CD4-positive, alpha-beta memory T cell (primary cell): Measurements from ENCODE around the gene SETD3. TPM values are rescaled to one million over a fixed set of nuclear protein-coding genes. Genes with fewer than 3 reads are reported as not detected.
A peak's percentile ranks its signal among the peaks of the same experiment; 100 is the strongest.

Source experiments
- CTCF ChIA-PET: fragments of 350-600 bp; sonication (Branson Sonifier 250); formaldehyde crosslinking; loops from one replicate; lab custom pipeline; 2021; ENCODE audit warnings: inconsistent platforms; ENCODE audit not compliant: partially characterized antibody; lab: Charles Lee
- POLR2A ChIA-PET: fragments of 350-600 bp; sonication (Branson Sonifier 250); formaldehyde crosslinking; loops from one replicate; lab custom pipeline; 2021; ENCODE audit not compliant: partially characterized antibody; lab: Charles Lee
- DNase-seq, 5 donors: peaks; one replicate each; pipeline versions ENCODE4 v3.0.0 to v3.0.0-alpha.2; 2020 to 2022; ENCODE audit warnings: mixed read lengths in 1 of 5
- H3K27ac ChIP-seq: one replicate; pipeline ENCODE4 v1.7.0; 2013; ENCODE audit warnings: low read depth, low read length
- H3K27me3 ChIP-seq: 2 replicates; pipeline ENCODE4 v1.7.0; 2013; ENCODE audit warnings: mild to moderate bottlenecking, low read length, moderate library complexity; ENCODE audit not compliant: insufficient read depth
- H3K36me3 ChIP-seq: 2 replicates; pipeline ENCODE4 v1.7.0; 2013; ENCODE audit warnings: mild to moderate bottlenecking, low read length, moderate library complexity; ENCODE audit not compliant: insufficient read depth
- H3K4me1 ChIP-seq: 2 replicates; pipeline ENCODE4 v1.7.0; 2013; ENCODE audit warnings: mild to moderate bottlenecking, low read length, moderate library complexity; ENCODE audit not compliant: insufficient read depth
- H3K4me3 ChIP-seq, 2 donors: one replicate each; pipeline ENCODE4 v1.7.0; 2013; ENCODE audit warnings: low read length in 2 of 2, mild to moderate bottlenecking in 1 of 2
- H3K9me3 ChIP-seq, 2 donors: one replicate each; pipeline ENCODE4 v1.7.0; 2013; ENCODE audit warnings: low read length in 2 of 2, control low read depth in 1 of 2; ENCODE audit not compliant: control insufficient read depth in 1 of 2
- H3K27ac Mint-ChIP-seq, 7 donors: one replicate each; pipeline ENCODE4 v1.8.0; 2020 to 2021; ENCODE audit warnings: mixed read lengths in 7 of 7, mild to moderate bottlenecking in 6 of 7, inconsistent platforms in 3 of 7, moderate library complexity in 3 of 7
- H3K27me3 Mint-ChIP-seq, 2 donors: one replicate each; pipeline ENCODE4 v1.8.0; 2020 to 2021; ENCODE audit warnings: mixed read lengths in 2 of 2
- H3K36me3 Mint-ChIP-seq, 2 donors: one replicate each; pipeline ENCODE4 v1.8.0; 2020 to 2021; ENCODE audit warnings: mixed read lengths in 2 of 2, inconsistent platforms in 1 of 2, mild to moderate bottlenecking in 1 of 2
- H3K4me1 Mint-ChIP-seq, 4 donors: one replicate each; pipeline ENCODE4 v1.8.0; 2020 to 2021; ENCODE audit warnings: mixed read lengths in 4 of 4, mild to moderate bottlenecking in 1 of 4
- H3K4me3 Mint-ChIP-seq, 8 donors: one replicate each; pipeline ENCODE4 v1.8.0; 2020 to 2021; ENCODE audit warnings: mixed read lengths in 8 of 8, mild to moderate bottlenecking in 7 of 8, moderate library complexity in 6 of 8, inconsistent platforms in 3 of 8
- H3K9me3 Mint-ChIP-seq, 8 donors: one replicate each; pipeline ENCODE4 v1.8.0; 2020 to 2021; ENCODE audit warnings: mixed read lengths in 8 of 8, mild to moderate bottlenecking in 5 of 8, inconsistent platforms in 3 of 8, moderate library complexity in 1 of 8
- intact Hi-C: fragments of 100-400 bp; cut with micrococcal nuclease; formaldehyde crosslinking; loops from one replicate; pipeline ENCODE4 v1.15.1; 2023
- polyA plus RNA-seq, 2 donors: library from polyadenylated mRNA; unstranded; fragments of 300-500 nt; fragmentation: Illumina TruSeq; gene quantifications; one replicate each; pipeline ENCODE4 v1.2.3, GENCODE V29; 2021
- total RNA-seq, 2 experiments: library from RNA; stranded (reverse); gene quantifications; one replicate each; pipeline ENCODE4 v1.2.3, GENCODE V29; 2021

SETD3 gene
- total and polyA plus RNA-seq, 4 experiments from 2014 or later, result 37.4 to 66.9 (median 55.8) TPM

DNA sequence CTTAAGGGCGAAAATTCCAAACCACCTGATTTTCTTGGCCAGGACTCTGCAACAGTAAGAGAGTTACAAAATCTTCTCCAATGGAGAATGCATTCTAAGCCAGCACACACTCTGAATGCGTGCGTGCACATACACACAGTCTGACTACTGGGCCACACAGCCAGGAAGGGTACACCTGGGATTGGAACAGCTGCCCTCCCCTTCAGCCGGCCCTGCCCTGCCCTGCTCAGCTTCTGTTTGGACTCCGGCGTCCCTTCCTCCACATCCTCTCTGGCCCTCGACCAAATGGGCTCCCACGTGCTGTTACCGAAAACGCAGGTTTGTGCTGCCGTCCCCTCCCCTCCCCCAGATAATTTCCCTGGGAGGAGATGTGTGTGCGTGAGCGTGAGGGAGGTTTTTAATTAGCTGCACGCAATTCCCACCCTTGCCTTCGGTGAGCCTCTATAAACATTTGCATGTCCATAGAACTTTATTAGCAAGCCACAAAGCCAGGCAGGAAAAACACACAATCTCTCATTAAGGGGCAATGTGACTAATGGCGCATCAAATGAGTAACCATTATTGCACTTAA, 43.5 kb upstream of the SETD3 start:
- no peak for DNase-seq
- H3K36me3 ChIP-seq, result no peaks in the 10 kb centered on the region
- CTCF ChIA-PET, result interaction anchor here (1.1 to 2.2 kb wide), 4 partner anchors 10 to 361 kb away, joined by 3 to 10 read pairs (median 4); no protein-coding TSS in a partner anchor
- Mint-ChIP-seq H3K4me1 (peaks cover 5 to 22% (median 12%) of the 10 kb centered on the region in 4 donors), H3K4me3 (no peak overlapping the region), H3K27me3 (no peaks in the 10 kb centered on the region), H3K9me3 (no peaks in the 10 kb centered on the region), H3K36me3 (peaks cover 0 to 1% of the 10 kb centered on the region in 2 donors), H3K27ac (no peak overlapping the region)
- H3K9me3 ChIP-seq, result no peaks in the 10 kb centered on the region
- intact Hi-C loops, result no loop called here
- peaks cover 20% of the 10 kb centered on the region for H3K4me1 ChIP-seq
- no peak overlapping the region for H3K27ac ChIP-seq
- POLR2A ChIA-PET, result interaction anchor here (3.4 kb wide), 1 partner anchor 80 kb away, joined by 18 read pairs; the partner anchor contains the start of gene CCDC85C
- H3K27me3 ChIP-seq, result no peaks in the 10 kb centered on the region
- H3K4me3 ChIP-seq, result no peak overlapping the region

GRCh38 chr14:99523704-99524055, 43.0 kb upstream of the SETD3 start:
- Histone ChIP-seq H3K27me3 (no peaks in the 10 kb centered on the region), H3K36me3 (no peaks in the 10 kb centered on the region), H3K27ac (no peak overlapping the region), H3K4me3 (no peak overlapping the region), H3K9me3 (no peaks in the 10 kb centered on the region), H3K4me1 (peaks cover 20% of the 10 kb centered on the region)
- H3K27me3 Mint-ChIP-seq, result no peaks in the 10 kb centered on the region
- H3K27ac Mint-ChIP-seq, result no peak overlapping the region
- H3K36me3 Mint-ChIP-seq, result peaks cover 0 to 1% of the 10 kb centered on the region in 2 donors
- H3K4me3 Mint-ChIP-seq, result no peak overlapping the region
- POLR2A ChIA-PET, result no interaction called here
- DNase-seq, result no peak
- intact Hi-C loops, result no loop called here
- no peaks in the 10 kb centered on the region for H3K9me3 Mint-ChIP-seq
- H3K4me1 Mint-ChIP-seq, result peaks cover 5 to 22% (median 12%) of the 10 kb centered on the region in 4 donors
- CTCF ChIA-PET, result interaction anchor here (1.1 to 2.2 kb wide), 3 partner anchors 105 to 362 kb away, joined by 3 to 10 read pairs (median 4); no protein-coding TSS in a partner anchor

GRCh38 chr14:99522934-99523703, 42.5 kb upstream of the SETD3 start:
- Histone ChIP-seq H3K9me3 (no peaks in the 10 kb centered on the region), H3K4me1 (peaks cover 20% of the 10 kb centered on the region), H3K4me3 (no peak overlapping the region), H3K27me3 (no peaks in the 10 kb centered on the region), H3K36me3 (no peaks in the 10 kb centered on the region), H3K27ac (no peak overlapping the region)
- CTCF ChIA-PET, result interaction anchor here (1.5 to 2.2 kb wide), 2 partner anchors 106 to 362 kb away, joined by 3 to 10 read pairs; no protein-coding TSS in a partner anchor
- peak in 1 of 5 donors; percentile 13 for DNase-seq
- H3K4me3 Mint-ChIP-seq, result no peak overlapping the region
- peaks cover 0 to 1% of the 10 kb centered on the region in 2 donors for H3K36me3 Mint-ChIP-seq
- no peaks in the 10 kb centered on the region for H3K9me3 Mint-ChIP-seq
- POLR2A ChIA-PET, result no interaction called here
- peaks cover 5 to 22% (median 12%) of the 10 kb centered on the region in 4 donors for H3K4me1 Mint-ChIP-seq
- peak overlapping the region in 1 of 7 donors; percentile 41 for H3K27ac Mint-ChIP-seq
- no peaks in the 10 kb centered on the region for H3K27me3 Mint-ChIP-seq
- intact Hi-C loops, result no loop called here

DNA sequence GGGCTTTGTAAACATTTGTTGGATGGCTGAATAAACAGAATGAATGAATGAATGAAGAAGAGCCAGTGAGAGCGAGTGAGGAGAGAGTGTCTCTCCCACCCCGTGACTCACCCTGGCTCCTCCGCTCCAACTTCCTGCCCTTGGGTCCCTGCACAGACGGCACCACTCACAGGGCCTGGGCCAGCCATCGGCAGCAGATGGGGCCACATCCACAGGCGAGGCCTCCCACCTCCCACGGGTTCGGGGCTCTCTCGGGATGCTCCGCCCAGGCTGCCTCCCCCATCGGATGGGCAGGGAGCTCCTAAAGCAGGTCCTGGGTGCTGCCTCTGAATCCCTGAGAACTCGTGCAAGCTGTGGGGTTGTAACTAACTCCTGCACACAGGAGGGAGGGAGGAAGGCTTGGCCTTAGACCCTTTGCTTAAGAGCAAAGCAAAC, 41.8 kb upstream of the SETD3 start:
- Mint-ChIP-seq H3K9me3 (no peaks in the 10 kb centered on the region), H3K4me3 (no peak overlapping the region), H3K4me1 (peaks cover 5 to 22% (median 12%) of the 10 kb centered on the region in 4 donors), H3K27ac (no peak overlapping the region), H3K36me3 (peaks cover 0 to 1% of the 10 kb centered on the region in 2 donors), H3K27me3 (no peaks in the 10 kb centered on the region)
- CTCF ChIA-PET, result interaction anchor here (2.0 to 2.2 kb wide), 2 partner anchors 107 to 364 kb away, joined by 5 to 10 read pairs; no protein-coding TSS in a partner anchor
- H3K4me1 ChIP-seq, result peaks cover 20% of the 10 kb centered on the region
- DNase-seq, result no peak
- POLR2A ChIA-PET, result no interaction called here
- H3K27me3 ChIP-seq, result no peaks in the 10 kb centered on the region
- no peaks in the 10 kb centered on the region for H3K36me3 ChIP-seq
- H3K9me3 ChIP-seq, result no peaks in the 10 kb centered on the region
- H3K27ac ChIP-seq, result no peak overlapping the region
- intact Hi-C loops, result no loop called here
- no peak overlapping the region for H3K4me3 ChIP-seq

DNA sequence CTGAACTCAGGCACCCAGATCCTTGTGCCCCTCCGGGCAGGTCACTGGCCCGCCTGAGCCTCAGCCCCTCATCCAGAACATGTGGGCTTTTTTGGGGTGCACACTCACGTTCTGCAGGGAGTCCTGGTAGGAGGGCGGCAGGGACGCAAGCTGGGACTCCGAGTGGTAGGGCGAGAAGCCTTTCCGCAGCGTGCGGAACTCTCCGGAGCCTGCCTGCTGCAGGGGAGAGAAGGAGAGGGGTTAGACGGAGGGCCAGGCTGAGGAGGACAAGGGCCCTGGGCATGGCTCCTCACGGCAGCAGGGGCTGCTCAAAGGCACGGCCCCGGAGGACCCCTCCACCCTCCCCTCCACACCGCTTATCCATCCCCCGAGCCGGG, 41.4 kb upstream of the SETD3 start:
- POLR2A ChIA-PET, result no interaction called here
- intact Hi-C loops, result no loop called here
- Mint-ChIP-seq H3K27ac (no peak overlapping the region), H3K9me3 (no peaks in the 10 kb centered on the region), H3K27me3 (no peaks in the 10 kb centered on the region), H3K4me1 (peaks cover 5 to 19% (median 12%) of the 10 kb centered on the region in 4 donors), H3K36me3 (peaks cover 0 to 1% of the 10 kb centered on the region in 2 donors), H3K4me3 (no peak overlapping the region)
- no peak for DNase-seq
- no peak overlapping the region for H3K4me3 ChIP-seq
- H3K9me3 ChIP-seq, result no peaks in the 10 kb centered on the region
- peaks cover 20% of the 10 kb centered on the region for H3K4me1 ChIP-seq
- no peaks in the 10 kb centered on the region for H3K27me3 ChIP-seq
- CTCF ChIA-PET, result interaction anchor here (1.1 to 2.0 kb wide), 3 partner anchors 106 to 364 kb away, joined by 3 to 6 read pairs (median 5); no protein-coding TSS in a partner anchor
- no peaks in the 10 kb centered on the region for H3K36me3 ChIP-seq
- no peak overlapping the region for H3K27ac ChIP-seq

DNA sequence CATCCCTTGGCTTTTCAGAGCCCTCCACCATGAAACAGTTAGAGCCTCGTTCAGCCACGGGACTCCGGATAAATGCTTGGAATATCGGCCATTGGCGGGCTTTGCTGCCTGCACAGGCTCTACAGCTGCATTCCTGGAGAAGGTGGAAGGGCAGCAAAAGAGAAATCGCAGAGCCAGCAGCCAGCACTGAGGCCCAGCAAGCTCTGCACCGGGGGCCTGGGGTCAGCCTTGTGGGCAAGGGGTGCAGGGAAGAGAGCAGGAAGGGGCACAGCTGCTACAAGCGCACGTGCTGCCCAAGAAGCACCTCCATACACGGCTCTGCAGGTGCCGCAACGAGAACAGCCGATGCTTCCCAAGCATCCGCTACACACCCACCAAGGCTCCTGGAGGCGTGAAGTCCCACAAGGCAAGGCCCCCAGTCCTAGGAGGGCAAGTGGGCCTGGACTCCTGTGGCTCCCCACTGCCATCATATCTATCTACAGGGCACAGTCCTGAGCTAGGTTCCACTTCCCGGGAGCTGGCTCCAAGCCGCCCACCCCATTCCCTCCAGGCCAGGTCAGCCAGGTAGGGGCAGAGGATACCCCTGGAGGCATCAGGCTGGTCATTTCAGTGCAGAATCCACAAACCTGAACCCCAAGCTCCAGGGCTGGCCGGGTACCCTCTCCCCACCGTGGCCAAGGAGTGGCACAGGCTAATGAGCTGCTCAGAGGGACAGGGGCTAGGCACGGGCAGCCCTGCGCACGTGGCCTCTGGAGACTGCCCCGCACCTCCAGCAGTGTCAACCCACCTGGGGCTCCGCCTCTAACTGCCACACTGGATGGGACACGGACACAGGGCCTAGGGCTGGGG, 40.7 kb upstream of the SETD3 start:
- Histone ChIP-seq H3K36me3 (no peaks in the 10 kb centered on the region), H3K4me3 (no peak overlapping the region), H3K4me1 (peaks cover 20% of the 10 kb centered on the region), H3K27ac (no peak overlapping the region), H3K9me3 (no peaks in the 10 kb centered on the region), H3K27me3 (no peaks in the 10 kb centered on the region)
- H3K27ac Mint-ChIP-seq, result no peak overlapping the region
- no peaks in the 10 kb centered on the region for H3K9me3 Mint-ChIP-seq
- no peak overlapping the region for H3K4me3 Mint-ChIP-seq
- intact Hi-C loops, result no loop called here
- ChIA-PET POLR2A (no interaction called here), CTCF (interaction anchor here (1.1 to 2.0 kb wide), 3 partner anchors 107 to 365 kb away, joined by 3 to 6 read pairs (median 5); no protein-coding TSS in a partner anchor)
- DNase-seq, result peak in 1 of 5 donors; percentile 28
- H3K36me3 Mint-ChIP-seq, result peaks cover 0 to 1% of the 10 kb centered on the region in 2 donors
- peaks cover 5 to 18% (median 12%) of the 10 kb centered on the region in 4 donors for H3K4me1 Mint-ChIP-seq
- H3K27me3 Mint-ChIP-seq, result no peaks in the 10 kb centered on the region
